ENCODE measurements around the gene SLC3A2.
A peak's percentile ranks its signal among the peaks of the same experiment; 100 is the strongest.

The SLC3A2 gene

GRCh38 chr11:62852523-62853188 is 28.0 kb upstream of the SLC3A2 start:
- TF ChIP-seq, protein P1, sequence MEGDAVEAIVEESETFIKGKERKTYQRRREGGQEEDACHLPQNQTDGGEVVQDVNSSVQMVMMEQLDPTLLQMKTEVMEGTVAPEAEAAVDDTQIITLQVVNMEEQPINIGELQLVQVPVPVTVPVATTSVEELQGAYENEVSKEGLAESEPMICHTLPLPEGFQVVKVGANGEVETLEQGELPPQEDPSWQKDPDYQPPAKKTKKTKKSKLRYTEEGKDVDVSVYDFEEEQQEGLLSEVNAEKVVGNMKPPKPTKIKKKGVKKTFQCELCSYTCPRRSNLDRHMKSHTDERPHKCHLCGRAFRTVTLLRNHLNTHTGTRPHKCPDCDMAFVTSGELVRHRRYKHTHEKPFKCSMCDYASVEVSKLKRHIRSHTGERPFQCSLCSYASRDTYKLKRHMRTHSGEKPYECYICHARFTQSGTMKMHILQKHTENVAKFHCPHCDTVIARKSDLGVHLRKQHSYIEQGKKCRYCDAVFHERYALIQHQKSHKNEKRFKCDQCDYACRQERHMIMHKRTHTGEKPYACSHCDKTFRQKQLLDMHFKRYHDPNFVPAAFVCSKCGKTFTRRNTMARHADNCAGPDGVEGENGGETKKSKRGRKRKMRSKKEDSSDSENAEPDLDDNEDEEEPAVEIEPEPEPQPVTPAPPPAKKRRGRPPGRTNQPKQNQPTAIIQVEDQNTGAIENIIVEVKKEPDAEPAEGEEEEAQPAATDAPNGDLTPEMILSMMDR (IDR thresholded peaks at IDR 0.05): no peak
- Mint-ChIP-seq H3K4me3 (peak overlapping the region; percentile 100), H3K4me1 (peaks cover 47% of the 10 kb centered on the region), H3K9me3 (peaks cover 5% of the 10 kb centered on the region), H3K27ac (peak overlapping the region; percentile 98), H3K36me3 (ENCODE audit: low read depth) (peaks cover 40% of the 10 kb centered on the region), H3K27me3 (ENCODE audit: low read depth, poor library complexity) (peaks cover 5% of the 10 kb centered on the region)
- DNase-seq: no peak

DNA sequence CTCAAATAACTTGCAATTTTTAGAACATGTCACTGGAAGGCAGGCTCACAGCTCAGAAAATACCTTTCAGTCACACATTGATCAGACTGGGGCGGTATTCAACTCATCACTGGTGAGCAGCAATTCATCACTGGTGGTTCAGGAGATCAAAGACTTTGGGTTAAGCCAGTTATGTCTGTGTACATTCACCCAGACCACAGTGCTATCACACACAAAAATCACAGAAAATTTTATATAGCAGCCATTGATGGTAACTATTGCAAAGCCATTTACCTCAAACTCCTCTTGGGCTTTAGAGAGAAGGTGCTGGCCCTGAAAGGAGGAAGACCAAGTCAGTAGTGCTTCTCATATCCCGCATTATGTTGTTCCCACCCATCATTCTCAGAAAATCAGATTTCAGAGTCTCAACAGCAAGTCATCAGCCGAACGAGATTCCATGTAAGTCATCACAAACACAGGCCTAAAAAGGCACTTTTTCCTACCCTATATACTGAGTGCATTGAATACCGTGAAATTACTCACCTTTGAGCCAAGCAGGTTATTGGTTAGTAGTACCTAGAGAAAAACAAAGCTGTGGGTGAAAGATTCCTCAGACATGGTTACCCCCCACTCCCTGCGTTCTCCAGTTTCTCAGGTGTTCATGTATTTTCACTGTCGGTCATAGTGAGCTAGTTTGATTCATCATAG is 27.3 kb upstream of the SLC3A2 start:
- no peak for DNase-seq
- H3K4me1 Mint-ChIP-seq: peaks cover 55% of the 10 kb centered on the region
- no peaks in the 10 kb centered on the region for H3K9me3 Mint-ChIP-seq
- H3K27me3 Mint-ChIP-seq (ENCODE audit: low read depth, poor library complexity): no peaks in the 10 kb centered on the region
- peak overlapping the region; percentile 98 for H3K27ac Mint-ChIP-seq
- peaks cover 40% of the 10 kb centered on the region for H3K36me3 Mint-ChIP-seq (ENCODE audit: low read depth)
- TF ChIP-seq, protein P1 (IDR thresholded peaks at IDR 0.05): no peak
- peak overlapping the region; percentile 100 for H3K4me3 Mint-ChIP-seq

DNA sequence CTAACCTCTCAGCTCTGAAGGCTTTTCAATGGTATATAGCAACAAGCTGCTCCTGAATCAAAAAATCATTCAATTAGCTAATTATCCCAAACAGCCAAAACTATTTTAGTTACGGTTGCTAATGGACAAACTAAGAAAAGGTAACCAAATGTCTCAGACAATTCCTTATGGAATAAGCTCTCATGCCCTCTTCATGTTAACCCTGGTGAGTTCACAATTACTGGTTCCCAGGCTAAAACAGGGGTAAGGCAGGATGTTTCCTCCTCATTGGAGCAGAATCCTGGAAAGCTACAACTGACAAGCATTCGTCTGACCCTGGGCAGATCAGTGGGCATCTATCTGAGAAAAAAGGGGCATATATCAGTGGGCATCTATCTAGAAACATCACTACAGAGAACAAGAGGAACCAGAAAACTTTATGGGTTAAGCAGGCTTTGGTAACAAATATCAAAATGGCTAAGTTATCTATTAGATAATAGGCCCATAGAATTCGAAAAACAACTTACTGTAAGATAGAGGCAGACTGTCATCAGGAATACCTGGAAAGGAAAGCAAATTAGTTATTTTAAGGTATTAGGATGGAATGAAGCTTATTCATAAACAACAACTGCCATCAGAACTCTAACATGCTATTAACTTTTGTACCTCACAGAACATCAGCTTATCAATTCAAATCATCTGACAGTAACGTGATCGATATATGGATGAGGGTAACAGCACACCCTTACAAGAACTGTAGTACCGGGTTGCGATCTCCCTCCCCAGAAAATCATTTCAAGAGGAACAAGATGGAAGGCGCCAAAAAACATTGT is 26.5 kb upstream of the SLC3A2 start:
- Mint-ChIP-seq H3K4me1 (peaks cover 63% of the 10 kb centered on the region), H3K36me3 (ENCODE audit: low read depth) (peaks cover 42% of the 10 kb centered on the region), H3K27me3 (ENCODE audit: low read depth, poor library complexity) (no peaks in the 10 kb centered on the region), H3K27ac (peak overlapping the region; percentile 98), H3K9me3 (no peaks in the 10 kb centered on the region), H3K4me3 (peak overlapping the region; percentile 100)
- DNase-seq: no peak
- TF ChIP-seq, protein P1 (IDR thresholded peaks at IDR 0.05): no peak

GRCh38 chr11:62854825-62855570 is 25.7 kb upstream of the SLC3A2 start:
- Mint-ChIP-seq H3K36me3 (ENCODE audit: low read depth) (peaks cover 50% of the 10 kb centered on the region), H3K27ac (peak overlapping the region; percentile 98), H3K9me3 (no peaks in the 10 kb centered on the region), H3K27me3 (ENCODE audit: low read depth, poor library complexity) (no peaks in the 10 kb centered on the region), H3K4me3 (peak overlapping the region; percentile 100), H3K4me1 (peaks cover 70% of the 10 kb centered on the region)
- TF ChIP-seq, protein P1 (IDR thresholded peaks at IDR 0.05): no peak
- DNase-seq: no peak

DNA sequence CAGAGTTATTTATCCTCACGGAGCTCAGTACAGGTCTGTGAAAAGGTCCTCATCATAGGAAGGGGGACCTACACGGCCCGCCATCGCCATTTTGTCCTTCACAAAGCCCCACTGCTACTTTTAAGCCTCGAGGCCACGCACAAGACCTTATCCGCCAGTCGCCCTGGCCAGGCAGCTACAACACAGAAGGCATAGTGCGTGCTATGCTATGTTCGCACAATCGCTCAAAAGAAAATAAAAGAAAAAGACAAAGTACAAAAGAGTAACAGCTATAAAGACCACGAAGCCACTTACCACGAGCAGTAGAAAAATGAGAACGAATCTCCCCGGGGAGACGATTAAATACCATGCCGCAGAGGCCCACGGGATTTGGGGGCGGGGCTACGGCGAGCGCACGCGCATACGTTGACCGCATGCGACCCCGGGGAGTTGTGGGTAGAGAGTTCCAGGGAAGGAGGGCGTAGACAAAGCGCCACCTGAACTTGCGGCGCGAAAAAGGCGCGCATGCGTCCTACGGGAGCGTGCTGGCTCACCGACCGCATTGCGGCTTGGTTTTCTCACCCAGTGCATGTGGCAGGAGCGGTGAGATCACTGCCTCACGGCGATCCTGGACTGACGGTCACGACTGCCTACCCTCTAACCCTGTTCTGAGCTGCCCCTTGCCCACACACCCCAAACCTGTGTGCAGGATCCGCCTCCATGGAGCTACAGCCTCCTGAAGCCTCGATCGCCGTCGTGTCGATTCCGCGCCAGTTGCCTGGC is 24.9 kb upstream of the SLC3A2 start:
- no peaks in the 10 kb centered on the region for H3K27me3 Mint-ChIP-seq (ENCODE audit: low read depth, poor library complexity)
- H3K9me3 Mint-ChIP-seq: no peaks in the 10 kb centered on the region
- H3K4me1 Mint-ChIP-seq: peaks cover 78% of the 10 kb centered on the region
- peak; percentile 98 for DNase-seq
- H3K27ac Mint-ChIP-seq: peak overlapping the region; percentile 98
- peaks cover 50% of the 10 kb centered on the region for H3K36me3 Mint-ChIP-seq (ENCODE audit: low read depth)
- H3K4me3 Mint-ChIP-seq: peak overlapping the region; percentile 100
- TF ChIP-seq, protein P1 (IDR thresholded peaks at IDR 0.05): no peak
